GM19043 (cell line): ENCODE data around the gene EXOC3L2.

ENCODE experiments used
- ATAC-seq: cut with Tn5 transposase; IDR thresholded peaks from one replicate; pipeline ENCODE4 v1.9.1; 2021; ENCODE audit warnings: low read depth; ENCODE audit not compliant: unreplicated experiment

Gene EXOC3L2

GRCh38 chr19:45163751-45164460 is 81.3 kb downstream of the EXOC3L2 start:
- no peak for ATAC-seq

- ATAC-seq, result no peak
These were observed 82.1 kb downstream of the EXOC3L2 start for GRCh38 chr19:45163156-45163555.

DNA sequence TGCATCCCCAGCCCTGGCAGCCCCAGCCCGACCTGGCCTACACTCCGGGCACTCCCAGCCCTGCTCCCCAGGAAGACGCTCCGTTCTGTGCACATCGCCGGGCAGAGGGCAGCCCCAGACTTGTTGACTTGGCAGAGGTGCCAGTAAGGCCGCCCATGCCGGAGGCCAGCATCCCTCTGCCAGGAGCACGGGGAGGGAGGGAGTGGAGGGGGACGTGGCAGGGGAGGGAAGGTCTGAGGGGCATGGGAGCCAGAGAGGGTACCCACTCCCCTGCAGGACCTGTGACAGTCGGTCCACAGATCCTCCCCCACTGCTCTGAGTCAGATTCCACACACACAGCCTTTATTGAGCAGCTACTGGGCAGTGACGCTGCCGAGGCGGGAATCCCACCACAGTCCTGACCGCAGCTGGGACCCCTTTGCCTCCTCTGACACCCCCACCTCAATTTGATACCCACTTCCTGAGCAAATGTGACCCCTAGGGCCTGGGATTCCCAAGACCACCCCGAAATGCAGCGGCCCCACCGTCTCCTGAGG is 82.5 kb downstream of the EXOC3L2 start:
- ATAC-seq, result no peak
